BJ (cell line): ENCODE results near the gene RUNX1. TPM values are rescaled to one million over a fixed set of nuclear protein-coding genes. Genes with fewer than 3 reads are reported as not detected.
"Not testable (repeated sequence)": the region's sequence is repeated elsewhere in the genome, so short reads cannot be mapped to it uniquely, and the experiment has no call there.

ENCODE experiments used
- CTCF ChIA-PET: fragments of 350-600 bp; formaldehyde crosslinking; extraction: SDS; loops from one replicate; lab custom pipeline; 2021; ENCODE audit warnings: antibody characterized with exemption, inconsistent platforms; lab: Yijun Ruan, JAX
- POLR2A ChIA-PET: fragments of 300-600 bp; sonication (Branson Sonifier 250); formaldehyde crosslinking; extraction: SDS; loops from one replicate; lab custom pipeline; 2021; ENCODE audit warnings: antibody characterized with exemption; lab: Charles Lee
- DNase-seq: peaks from one replicate; pipeline ENCODE4 v3.0.0-alpha.2; 2011; ENCODE audit warnings: low read depth
- H3K27me3 ChIP-seq: 2 replicates; pipeline ENCODE4 v1.6.0; 2011; ENCODE audit warnings: low read length; ENCODE audit not compliant: control insufficient read depth, insufficient read depth
- H3K36me3 ChIP-seq: 2 replicates; pipeline ENCODE4 v1.5.1; 2011; ENCODE audit warnings: low read length; ENCODE audit not compliant: control insufficient read depth, insufficient read depth
- H3K4me3 ChIP-seq: 2 replicates; pipeline ENCODE4 v1.5.1; 2011; ENCODE audit warnings: low read depth, mild to moderate bottlenecking, control low read depth, low read length
- CTCF ChIP-seq: IDR thresholded peaks from 2 replicates; pipeline ENCODE4 v1.5.1; 2011; ENCODE audit warnings: low read depth, mild to moderate bottlenecking, control low read depth, inconsistent platforms, low read length, moderate library complexity; ENCODE audit not compliant: insufficient read depth
- polyA plus RNA-seq: library from polyadenylated mRNA; depleted of rRNA; stranded (reverse); fragments of >200 nt; gene quantifications from 2 replicates; pipeline ENCODE4 v1.2.3, GENCODE V29; 2011

The RUNX1 gene
- polyA plus RNA-seq, 1 experiment = 36.1 TPM

- no peaks in the 10 kb centered on the region for H3K27me3 ChIP-seq
- no peaks in the 10 kb centered on the region for H3K36me3 ChIP-seq
- no peak for TF ChIP-seq CTCF
- H3K4me3 ChIP-seq = no peak overlapping the region
- POLR2A ChIA-PET = no interaction called here
- no peak for DNase-seq
- CTCF ChIA-PET = interaction anchor here (1.7 kb wide), 1 partner anchor 10 kb away, joined by 5 read pairs; no protein-coding TSS in a partner anchor
Observed at GRCh38 chr21:34958040-34958439, 91.1 kb downstream of the RUNX1 start.

- ChIA-PET CTCF (interaction anchor here (1.1 to 1.7 kb wide), 3 partner anchors 10 to 14 kb away, joined by 3 to 5 read pairs (median 3); no protein-coding TSS in a partner anchor), POLR2A (no interaction called here)
- no peak for DNase-seq
Observed at GRCh38 chr21:34956416-34957316, 92.4 kb downstream of the RUNX1 start.

GRCh38 chr21:34953950-34954349 is 95.2 kb downstream of the RUNX1 start:
- Histone ChIP-seq H3K4me3 (no peak overlapping the region), H3K27me3 (no peaks in the 10 kb centered on the region), H3K36me3 (no peaks in the 10 kb centered on the region)
- POLR2A ChIA-PET = no interaction called here
- no peak for TF ChIP-seq CTCF
- CTCF ChIA-PET = interaction anchor here (0.6 to 1.2 kb wide), 3 partner anchors 11 to 594 kb away, joined by 3 read pairs; no protein-coding TSS in a partner anchor
- DNase-seq = no peak

More at GRCh38 chr21:34956416-34957316, 92.4 kb downstream of the RUNX1 start:
- TF ChIP-seq CTCF = no peak
- Histone ChIP-seq H3K4me3 (no peak overlapping the region), H3K27me3 (no peaks in the 10 kb centered on the region), H3K36me3 (no peaks in the 10 kb centered on the region)

- Histone ChIP-seq H3K4me3 (no peak overlapping the region), H3K36me3 (no peaks in the 10 kb centered on the region), H3K27me3 (no peaks in the 10 kb centered on the region)
- no peak for DNase-seq
- CTCF ChIA-PET = interaction anchor here (0.7 to 1.1 kb wide), 2 partner anchors 420 to 467 kb away, joined by 3 read pairs; no protein-coding TSS in a partner anchor
- no peak for TF ChIP-seq CTCF
- POLR2A ChIA-PET = no interaction called here
Observed at GRCh38 chr21:34952701-34953100, 96.4 kb downstream of the RUNX1 start.

- H3K27me3 ChIP-seq, POLR2A ChIA-PET, H3K4me3 ChIP-seq, H3K36me3 ChIP-seq, DNase-seq: not testable (repeated sequence)
- CTCF ChIA-PET = interaction anchor here (1.1 kb wide), 1 partner anchor 421 kb away, joined by 3 read pairs; no protein-coding TSS in a partner anchor
Observed at GRCh38 chr21:34951868-34952267, 97.2 kb downstream of the RUNX1 start.
